ENCODE measurements around the gene MASP1. TPM values are rescaled to one million over a fixed set of nuclear protein-coding genes. Genes with fewer than 3 reads are reported as not detected.

MASP1 gene
- total RNA-seq, 4 donors from 2014 or later: 1.0 to 6.0 (median 2.4) TPM

DNA sequence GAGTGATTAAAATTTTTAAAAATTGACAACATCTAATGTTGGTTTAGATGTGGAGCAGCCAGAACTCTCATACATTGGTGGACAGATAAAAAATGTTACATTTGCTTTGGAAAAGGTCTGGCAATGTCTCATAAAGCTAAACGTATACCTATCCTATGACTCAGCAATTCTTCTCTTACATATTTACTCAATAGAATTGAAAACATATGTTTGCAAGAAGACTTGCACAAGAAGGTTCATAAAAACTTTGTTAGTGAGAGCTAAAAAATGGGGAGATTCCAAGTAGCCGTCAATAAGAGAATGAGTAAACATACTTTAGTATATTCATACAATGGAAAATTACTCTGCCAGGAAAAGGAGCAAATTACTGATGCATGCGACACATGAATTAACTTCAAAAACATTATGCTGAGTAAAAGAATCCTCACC, 30.0 kb downstream of the MASP1 start:
- Histone ChIP-seq H3K9me3 (no peaks in the 10 kb centered on the region), H3K4me3 (no peak overlapping the region), H3K27me3 (no peaks in the 10 kb centered on the region), H3K27ac (no peak overlapping the region), H3K4me1 (peaks cover 16% of the 10 kb centered on the region), H3K36me3 (no peaks in the 10 kb centered on the region)
- no peak for TF ChIP-seq POLR2AphosphoS5 (IDR thresholded peaks at IDR 0.05)
- TF ChIP-seq, protein P1, sequence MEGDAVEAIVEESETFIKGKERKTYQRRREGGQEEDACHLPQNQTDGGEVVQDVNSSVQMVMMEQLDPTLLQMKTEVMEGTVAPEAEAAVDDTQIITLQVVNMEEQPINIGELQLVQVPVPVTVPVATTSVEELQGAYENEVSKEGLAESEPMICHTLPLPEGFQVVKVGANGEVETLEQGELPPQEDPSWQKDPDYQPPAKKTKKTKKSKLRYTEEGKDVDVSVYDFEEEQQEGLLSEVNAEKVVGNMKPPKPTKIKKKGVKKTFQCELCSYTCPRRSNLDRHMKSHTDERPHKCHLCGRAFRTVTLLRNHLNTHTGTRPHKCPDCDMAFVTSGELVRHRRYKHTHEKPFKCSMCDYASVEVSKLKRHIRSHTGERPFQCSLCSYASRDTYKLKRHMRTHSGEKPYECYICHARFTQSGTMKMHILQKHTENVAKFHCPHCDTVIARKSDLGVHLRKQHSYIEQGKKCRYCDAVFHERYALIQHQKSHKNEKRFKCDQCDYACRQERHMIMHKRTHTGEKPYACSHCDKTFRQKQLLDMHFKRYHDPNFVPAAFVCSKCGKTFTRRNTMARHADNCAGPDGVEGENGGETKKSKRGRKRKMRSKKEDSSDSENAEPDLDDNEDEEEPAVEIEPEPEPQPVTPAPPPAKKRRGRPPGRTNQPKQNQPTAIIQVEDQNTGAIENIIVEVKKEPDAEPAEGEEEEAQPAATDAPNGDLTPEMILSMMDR (IDR thresholded peaks at IDR 0.05): no peak
- TF ChIP-seq EP300 (IDR thresholded peaks at IDR 0.05): no peak
- no peak for TF ChIP-seq POLR2A (IDR thresholded peaks at IDR 0.05)
- no peak for DNase-seq (ENCODE audit: low spot score in 2 of 2)
- 73% methylated on average over 3 of the region's 3 CpGs for WGBS

DNA sequence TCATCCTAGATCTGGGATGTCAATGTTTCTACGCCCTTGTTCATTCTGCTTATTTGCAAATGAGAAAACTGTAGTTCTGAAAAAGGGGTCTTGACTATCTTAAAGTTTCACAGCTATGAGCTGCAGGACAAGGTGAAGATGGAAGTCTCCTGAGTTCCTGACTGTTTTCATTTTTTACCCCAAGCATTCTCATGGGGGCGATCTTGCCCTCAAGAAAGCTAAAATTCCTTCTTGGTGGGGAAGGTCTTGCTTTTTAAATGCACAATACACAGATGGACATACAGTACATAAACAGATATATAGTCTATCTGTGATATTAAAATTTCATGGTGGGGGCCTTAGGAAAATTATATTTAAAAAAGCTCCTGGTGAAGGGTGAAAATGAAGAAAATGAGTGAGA, 32.4 kb downstream of the MASP1 start:
- WGBS: 78% methylated on average over 2 of the region's 2 CpGs
- Histone ChIP-seq H3K27ac (no peak overlapping the region), H3K36me3 (no peaks in the 10 kb centered on the region), H3K9me3 (no peaks in the 10 kb centered on the region), H3K4me1 (peaks cover 7% of the 10 kb centered on the region), H3K4me3 (no peak overlapping the region), H3K27me3 (no peaks in the 10 kb centered on the region)
- TF ChIP-seq POLR2A (IDR thresholded peaks at IDR 0.05): no peak
- TF ChIP-seq POLR2AphosphoS5 (IDR thresholded peaks at IDR 0.05): no peak
- DNase-seq (ENCODE audit: low spot score in 2 of 2): no peak

DNA sequence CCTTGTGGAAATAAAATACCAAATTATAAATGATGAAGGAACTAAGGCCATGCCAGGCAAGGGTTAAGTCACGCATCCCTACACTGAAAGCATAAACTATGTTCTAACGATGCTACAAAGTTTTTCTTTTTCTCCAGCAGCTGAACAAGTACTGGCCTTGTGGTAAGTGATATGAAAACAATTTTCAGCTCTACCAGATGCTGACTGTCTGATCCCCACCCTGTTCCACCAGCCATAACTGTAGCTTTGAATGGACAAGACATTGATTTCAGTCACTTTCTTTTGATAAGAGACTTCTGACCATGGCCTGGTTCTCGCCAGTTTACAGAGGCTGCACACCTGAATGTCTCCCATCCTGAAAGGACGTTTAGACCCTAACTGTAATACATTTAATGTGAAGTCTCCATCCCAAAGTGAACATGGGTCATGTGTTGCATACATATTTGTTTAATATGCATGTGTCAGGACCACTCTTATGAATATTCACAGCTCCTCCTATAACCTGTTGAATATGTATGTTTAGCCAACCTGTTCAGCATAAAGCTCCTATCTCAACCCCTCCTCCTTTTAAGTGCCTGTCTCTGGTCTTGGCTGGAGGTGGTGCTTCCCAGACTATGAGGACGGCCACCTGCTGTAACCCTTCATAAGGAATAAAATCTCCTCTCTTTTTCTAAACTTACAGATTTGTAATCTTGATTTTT, 33.4 kb downstream of the MASP1 start:
- TF ChIP-seq EP300 (IDR thresholded peaks at IDR 0.05) (no peak), POLR2AphosphoS5 (IDR thresholded peaks at IDR 0.05) (no peak), POLR2A (IDR thresholded peaks at IDR 0.05) (no peak)
- TF ChIP-seq, protein P1 (IDR thresholded peaks at IDR 0.05): no peak
- no peak overlapping the region for H3K27ac ChIP-seq
- no peak for DNase-seq (ENCODE audit: low spot score in 2 of 2)
- H3K4me1 ChIP-seq: no peaks in the 10 kb centered on the region
- 64% methylated on average over 5 of the region's 5 CpGs for WGBS
- no peaks in the 10 kb centered on the region for H3K9me3 ChIP-seq
- no peaks in the 10 kb centered on the region for H3K27me3 ChIP-seq
- no peak overlapping the region for H3K4me3 ChIP-seq
- no peaks in the 10 kb centered on the region for H3K36me3 ChIP-seq

DNA sequence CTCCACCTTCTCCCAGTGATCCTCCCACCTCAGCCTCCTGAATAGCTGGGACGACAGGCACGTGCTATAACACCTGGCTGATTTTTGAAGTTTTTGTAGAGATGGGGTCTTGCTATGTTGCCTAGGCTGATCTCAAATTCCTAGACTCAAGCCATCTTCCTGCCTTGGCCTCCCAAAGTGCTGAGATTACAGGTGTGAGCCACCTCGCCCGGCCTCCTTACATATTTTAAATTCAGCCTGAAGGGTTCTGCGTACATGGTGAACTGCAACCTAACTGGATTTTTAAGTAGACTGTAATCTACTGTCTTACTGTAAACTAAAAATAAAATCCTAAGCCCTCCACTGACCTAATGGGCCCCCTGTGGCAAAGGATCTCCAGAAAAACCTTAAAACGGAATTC, 34.1 kb downstream of the MASP1 start:
- Histone ChIP-seq H3K4me3 (no peak overlapping the region), H3K27ac (no peak overlapping the region), H3K36me3 (no peaks in the 10 kb centered on the region), H3K9me3 (no peaks in the 10 kb centered on the region), H3K27me3 (no peaks in the 10 kb centered on the region), H3K4me1 (no peaks in the 10 kb centered on the region)
- DNase-seq (ENCODE audit: low spot score in 2 of 2): no peak
- 94% methylated on average over 6 of the region's 6 CpGs for WGBS
- TF ChIP-seq, protein P1 (IDR thresholded peaks at IDR 0.05): no peak
- TF ChIP-seq EP300 (IDR thresholded peaks at IDR 0.05): no peak
- no peak for TF ChIP-seq POLR2AphosphoS5 (IDR thresholded peaks at IDR 0.05)
- no peak for TF ChIP-seq POLR2A (IDR thresholded peaks at IDR 0.05)

DNA sequence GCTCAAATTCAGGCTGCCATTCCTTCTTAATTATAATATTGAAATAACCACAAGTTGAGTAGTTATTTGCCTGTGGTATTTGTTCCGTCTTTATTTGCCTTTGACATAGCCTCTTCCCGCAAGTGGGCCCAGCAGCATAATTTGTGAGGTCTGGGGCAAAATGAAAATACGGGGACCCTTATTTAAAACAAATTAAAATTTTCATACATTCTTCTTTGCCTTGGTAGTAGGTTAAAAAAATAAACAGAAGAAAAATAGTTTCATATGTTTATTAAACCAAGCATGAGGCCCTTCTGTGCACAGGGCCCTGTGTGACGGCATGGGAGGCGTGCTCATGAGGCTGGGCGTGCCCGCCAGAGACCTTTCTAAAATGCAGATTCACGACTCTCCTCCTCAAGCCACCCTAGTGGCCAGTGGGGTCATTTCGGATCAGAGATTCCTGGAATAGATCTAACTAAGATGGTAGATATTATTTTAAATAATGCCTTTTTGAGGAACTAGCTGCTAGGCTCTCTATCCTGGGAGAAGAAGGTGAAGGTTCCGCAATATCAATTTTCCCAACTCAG, 35.4 kb downstream of the MASP1 start:
- WGBS: 84% methylated on average over 10 of the region's 10 CpGs
- H3K9me3 ChIP-seq: no peaks in the 10 kb centered on the region
- no peak overlapping the region for H3K4me3 ChIP-seq
- TF ChIP-seq POLR2AphosphoS5 (IDR thresholded peaks at IDR 0.05) (no peak), POLR2A (IDR thresholded peaks at IDR 0.05) (no peak), EP300 (IDR thresholded peaks at IDR 0.05) (no peak)
- TF ChIP-seq, protein P1 (IDR thresholded peaks at IDR 0.05): no peak
- no peak for DNase-seq (ENCODE audit: low spot score in 2 of 2)
- no peaks in the 10 kb centered on the region for H3K36me3 ChIP-seq
- no peak overlapping the region for H3K27ac ChIP-seq
- H3K4me1 ChIP-seq: no peaks in the 10 kb centered on the region
- H3K27me3 ChIP-seq: no peaks in the 10 kb centered on the region

Data from suprapubic skin (tissue), 4 donors.